Central memory CD8-positive, alpha-beta T cell (primary cell): ENCODE data around the gene RNF10.
"Not testable (repeated sequence)": the region's sequence is repeated elsewhere in the genome, so short reads cannot be mapped to it uniquely, and the experiment has no call there.

ENCODE experiments used
- ATAC-seq: fragments of 150-1000 bp; cut with Tn5 transposase; replicated peaks from 2 replicates; pipeline ENCODE4 v1.10.0; 2022; ENCODE audit warnings: mild to moderate bottlenecking, moderate FRiP score, moderate number of reproducible peaks; ENCODE audit not compliant: poor library complexity, severe bottlenecking; ENCODE audit errors: extremely low read depth
- DNase-seq, 2 donors: peaks; one replicate each; pipeline ENCODE4 v3.0.0; 2021; ENCODE audit warnings: low spot score in 2 of 2
- H3K27ac Mint-ChIP-seq: one replicate; pipeline ENCODE4 v1.8.0; 2022; ENCODE audit warnings: low read depth, mild to moderate bottlenecking, moderate library complexity, mixed read lengths
- H3K27me3 Mint-ChIP-seq: one replicate; pipeline ENCODE4 v1.8.0; 2022; ENCODE audit warnings: mixed read lengths
- H3K36me3 Mint-ChIP-seq: one replicate; pipeline ENCODE4 v1.8.0; 2022; ENCODE audit warnings: mild to moderate bottlenecking, moderate library complexity, mixed read lengths; ENCODE audit not compliant: insufficient read depth
- H3K4me1 Mint-ChIP-seq: one replicate; pipeline ENCODE4 v1.8.0; 2022; ENCODE audit warnings: mixed read lengths
- H3K4me3 Mint-ChIP-seq: one replicate; pipeline ENCODE4 v1.8.0; 2022; ENCODE audit warnings: mild to moderate bottlenecking, moderate library complexity, mixed read lengths
- H3K9me3 Mint-ChIP-seq: one replicate; pipeline ENCODE4 v1.8.0; 2022; ENCODE audit warnings: mixed read lengths

RNF10 gene

DNA sequence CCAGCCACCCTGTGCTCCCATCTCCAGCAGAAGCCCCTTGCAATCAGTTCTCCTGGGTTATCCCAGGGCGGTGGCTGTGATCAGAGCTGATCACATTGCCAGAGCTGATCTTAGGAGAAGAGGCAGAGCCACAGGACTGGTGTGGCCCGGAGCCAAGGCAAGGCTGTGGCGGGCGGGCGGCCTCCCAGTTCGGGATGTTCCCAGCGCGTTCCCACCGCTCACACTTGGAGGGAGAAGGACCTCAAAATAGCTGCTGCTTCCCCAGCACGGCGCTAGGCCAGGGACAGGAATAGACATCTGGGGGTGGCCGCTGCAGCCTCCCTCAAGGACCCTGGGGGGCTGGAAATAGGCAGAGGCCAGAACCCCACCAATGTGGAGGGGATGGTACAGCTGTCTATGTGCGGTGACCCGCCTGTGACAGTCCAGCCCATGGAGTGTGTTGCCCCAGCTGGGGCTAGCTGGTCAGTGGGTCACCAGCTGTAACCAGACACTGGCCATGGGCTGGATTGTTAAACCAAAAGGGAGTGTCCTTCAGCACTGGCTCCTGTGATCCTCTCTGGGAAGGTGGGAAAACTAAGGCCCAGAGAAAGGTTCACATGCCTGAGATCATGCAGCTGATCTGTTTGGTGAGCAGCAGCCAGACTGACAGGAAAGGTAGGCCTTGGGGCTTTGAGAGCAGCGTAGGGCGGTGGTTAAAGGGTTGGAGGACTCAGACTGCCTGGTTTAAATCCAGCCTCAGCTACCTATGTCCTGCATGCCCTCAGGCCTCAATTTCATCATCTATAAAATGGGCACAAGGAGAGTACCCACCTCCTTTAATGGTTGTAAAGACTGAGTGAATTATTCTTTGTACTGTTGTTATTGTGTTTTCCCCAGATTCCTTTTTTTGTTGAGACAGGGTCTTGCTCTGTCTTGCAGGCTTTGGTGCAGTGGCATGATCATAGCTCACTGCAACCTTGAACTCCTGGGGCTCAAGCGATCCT, 55.1 kb downstream of the RNF10 start:
- Mint-ChIP-seq H3K4me1 (no peaks in the 10 kb centered on the region), H3K9me3 (no peaks in the 10 kb centered on the region), H3K36me3 (peaks cover 2% of the 10 kb centered on the region), H3K27me3 (no peaks in the 10 kb centered on the region), H3K27ac (no peak overlapping the region), H3K4me3 (no peak overlapping the region)
- ATAC-seq (no peak), DNase-seq (no peak)

GRCh38 chr12:120590741-120591407, 56.7 kb downstream of the RNF10 start:
- ATAC-seq (no peak), DNase-seq (no peak)
- H3K4me3 Mint-ChIP-seq = no peak overlapping the region
- peaks cover 6% of the 10 kb centered on the region for H3K27me3 Mint-ChIP-seq
- H3K9me3 Mint-ChIP-seq = no peaks in the 10 kb centered on the region
- H3K36me3 Mint-ChIP-seq = peaks cover 2% of the 10 kb centered on the region
- H3K4me1 Mint-ChIP-seq = no peaks in the 10 kb centered on the region
- H3K27ac Mint-ChIP-seq = peak overlapping the region; percentile 39

DNA sequence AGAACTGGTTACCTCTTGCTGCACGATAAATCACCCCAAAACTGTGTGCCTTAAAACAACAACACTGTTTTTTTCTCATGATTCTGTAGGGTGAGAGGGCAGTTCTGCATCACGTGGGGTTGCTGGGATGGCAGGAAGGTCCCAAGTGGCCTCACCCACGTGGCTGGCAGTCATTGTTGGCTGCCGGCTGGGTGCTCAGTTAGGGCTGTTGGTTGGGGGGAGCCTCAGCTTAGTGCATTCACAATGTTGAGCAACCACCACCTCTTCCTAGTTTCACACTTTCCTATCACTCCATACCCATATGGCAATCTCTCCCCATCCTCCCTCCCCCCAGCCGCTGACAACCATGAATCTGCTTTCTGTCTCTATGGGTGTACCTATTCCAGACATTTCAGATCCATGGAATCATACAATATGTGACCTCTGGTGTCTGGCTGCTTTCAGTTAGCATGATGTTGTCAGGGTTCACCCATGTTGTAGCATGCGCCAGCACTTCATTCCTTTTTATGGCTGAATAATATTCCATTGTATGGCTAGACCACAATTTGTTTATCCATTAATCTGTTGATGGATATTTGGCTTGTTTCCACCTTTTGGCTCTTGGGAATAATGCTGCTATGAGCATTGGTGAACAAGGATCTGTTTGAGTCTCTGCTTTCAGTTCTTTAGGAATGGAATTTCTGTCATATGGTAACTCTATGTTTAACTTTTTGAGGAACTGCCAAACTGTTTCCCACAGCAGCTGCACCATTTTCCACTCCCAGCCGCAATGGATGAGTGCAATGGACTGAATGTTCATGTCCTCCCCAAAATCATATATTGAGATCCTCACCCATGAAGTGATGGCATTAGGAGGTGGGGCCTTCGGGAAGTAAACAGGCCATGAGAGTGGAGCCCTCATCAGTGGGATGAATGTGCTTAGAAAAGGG, 58.2 kb downstream of the RNF10 start:
- H3K4me3 Mint-ChIP-seq = no peak overlapping the region
- DNase-seq = no peak
- H3K27me3 Mint-ChIP-seq = peaks cover 17% of the 10 kb centered on the region
- H3K4me1 Mint-ChIP-seq = no peaks in the 10 kb centered on the region
- no peak for ATAC-seq
- no peaks in the 10 kb centered on the region for H3K9me3 Mint-ChIP-seq
- peaks cover 2% of the 10 kb centered on the region for H3K36me3 Mint-ChIP-seq
- H3K27ac Mint-ChIP-seq = no peak overlapping the region

DNA sequence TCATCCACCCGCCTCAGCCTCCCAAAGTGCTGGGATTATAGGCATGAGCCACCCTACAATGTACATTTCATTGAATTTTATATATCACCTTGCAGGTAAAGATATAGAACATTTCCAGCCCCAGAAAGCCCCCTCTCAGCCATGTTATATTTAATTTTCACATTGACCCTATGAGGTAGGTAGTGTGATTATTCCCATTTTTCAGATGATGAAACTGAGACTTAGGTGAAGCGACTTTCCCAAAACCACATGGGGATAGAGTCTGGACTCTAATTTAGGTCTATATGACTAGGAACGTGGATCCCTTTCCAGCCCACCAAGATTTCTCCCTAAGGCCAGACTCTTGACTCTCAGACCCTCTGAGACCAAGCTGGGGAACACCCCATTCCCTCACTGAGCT, 62.7 kb downstream of the RNF10 start:
- DNase-seq (no peak), ATAC-seq (no peak)
- Mint-ChIP-seq H3K36me3 (peaks cover 2% of the 10 kb centered on the region), H3K4me1 (no peaks in the 10 kb centered on the region), H3K9me3 (no peaks in the 10 kb centered on the region), H3K4me3 (no peak overlapping the region), H3K27ac (no peak overlapping the region), H3K27me3 (peaks cover 48% of the 10 kb centered on the region)

DNA sequence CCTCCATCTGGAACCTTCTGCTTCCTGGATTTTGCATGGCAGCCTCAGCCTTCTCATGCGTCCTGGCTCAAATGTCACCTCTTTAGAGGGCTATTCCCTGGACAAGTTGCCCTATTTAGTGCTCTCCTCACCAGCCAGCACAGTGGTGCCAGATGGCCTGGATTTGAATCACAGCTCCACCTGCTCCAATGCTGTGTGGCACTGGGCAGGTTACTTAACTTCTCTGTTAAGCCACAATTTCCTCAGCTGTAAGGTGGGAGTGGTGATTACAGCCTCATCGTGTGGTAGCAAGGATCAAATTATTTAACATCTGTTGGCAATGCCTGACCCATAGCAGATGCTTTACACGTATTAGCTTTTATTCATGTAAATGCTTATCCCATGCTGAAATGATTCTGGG, 63.7 kb downstream of the RNF10 start:
- H3K36me3 Mint-ChIP-seq = peaks cover 2% of the 10 kb centered on the region
- H3K27ac Mint-ChIP-seq = peak overlapping the region; percentile 65
- ATAC-seq = no peak
- H3K4me3 Mint-ChIP-seq = no peak overlapping the region
- H3K27me3 Mint-ChIP-seq = peaks cover 57% of the 10 kb centered on the region
- DNase-seq = no peak
- H3K9me3 Mint-ChIP-seq = no peaks in the 10 kb centered on the region
- H3K4me1 Mint-ChIP-seq = no peaks in the 10 kb centered on the region

DNA sequence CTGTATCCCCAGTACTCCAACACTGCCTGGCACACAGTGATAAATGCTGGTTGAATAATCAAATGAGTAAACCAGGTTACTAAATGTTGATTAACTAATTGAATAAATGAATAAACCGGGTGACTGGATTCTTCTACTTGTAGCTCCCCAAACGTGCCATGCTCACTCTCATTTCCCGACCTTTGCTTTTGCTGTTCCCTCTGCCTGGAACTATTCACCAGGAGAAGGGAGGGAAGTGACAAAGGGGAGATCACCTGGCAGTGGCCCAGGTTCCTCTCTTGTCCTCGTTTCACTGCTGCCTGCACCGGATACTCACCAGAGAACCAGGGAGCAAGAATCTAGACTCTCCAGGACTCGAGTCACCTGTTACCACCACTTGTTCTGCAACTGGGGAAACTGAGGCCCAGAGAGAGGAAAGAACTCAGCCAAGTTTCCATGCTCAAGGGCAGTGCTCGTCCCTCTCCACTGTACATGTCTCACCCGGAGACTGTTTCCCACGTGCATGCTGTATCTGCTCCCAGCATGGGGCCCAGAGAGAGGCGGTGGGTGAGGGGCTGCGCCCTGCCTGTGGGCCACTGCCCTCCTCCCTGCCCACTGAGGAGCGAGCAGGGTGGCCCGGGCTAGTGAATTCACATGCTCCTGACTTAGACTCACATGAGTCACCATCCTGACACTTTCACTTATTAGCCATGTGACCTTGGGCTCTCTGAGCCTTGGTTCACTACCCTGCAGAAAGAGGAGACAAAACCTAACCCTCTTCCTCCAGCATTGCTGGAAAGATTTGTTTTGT, 64.7 kb downstream of the RNF10 start:
- H3K4me1 Mint-ChIP-seq = no peaks in the 10 kb centered on the region
- no peak overlapping the region for H3K27ac Mint-ChIP-seq
- no peaks in the 10 kb centered on the region for H3K9me3 Mint-ChIP-seq
- peaks cover 2% of the 10 kb centered on the region for H3K36me3 Mint-ChIP-seq
- ATAC-seq (no peak), DNase-seq (no peak)
- H3K27me3 Mint-ChIP-seq = peaks cover 59% of the 10 kb centered on the region
- H3K4me3 Mint-ChIP-seq = no peak overlapping the region

GRCh38 chr12:120599672-120600552, 65.8 kb downstream of the RNF10 start:
- H3K36me3 Mint-ChIP-seq = peaks cover 2% of the 10 kb centered on the region
- no peak for DNase-seq
- H3K27me3 Mint-ChIP-seq = peaks cover 59% of the 10 kb centered on the region
- no peaks in the 10 kb centered on the region for H3K4me1 Mint-ChIP-seq
- H3K9me3 Mint-ChIP-seq = no peaks in the 10 kb centered on the region
- H3K4me3 Mint-ChIP-seq = no peak overlapping the region
- no peak for ATAC-seq
- H3K27ac Mint-ChIP-seq = no peak overlapping the region

- H3K4me3 Mint-ChIP-seq, H3K9me3 Mint-ChIP-seq, H3K36me3 Mint-ChIP-seq, H3K4me1 Mint-ChIP-seq, DNase-seq, H3K27ac Mint-ChIP-seq, ATAC-seq: not testable (repeated sequence)
- H3K27me3 Mint-ChIP-seq = peaks cover 41% of the 10 kb centered on the region
Measured at GRCh38 chr12:120602416-120602815, 68.3 kb downstream of the RNF10 start.

- Mint-ChIP-seq H3K9me3 (no peaks in the 10 kb centered on the region), H3K4me3 (no peak overlapping the region), H3K4me1 (no peaks in the 10 kb centered on the region), H3K27ac (no peak overlapping the region), H3K36me3 (peaks cover 2% of the 10 kb centered on the region), H3K27me3 (no peaks in the 10 kb centered on the region)
- DNase-seq (no peak), ATAC-seq (no peak)
Measured at GRCh38 chr12:120610560-120610959, 76.4 kb downstream of the RNF10 start.

- not testable (repeated sequence) for H3K9me3 Mint-ChIP-seq, H3K27me3 Mint-ChIP-seq, H3K36me3 Mint-ChIP-seq, H3K27ac Mint-ChIP-seq, ATAC-seq, DNase-seq, H3K4me1 Mint-ChIP-seq, H3K4me3 Mint-ChIP-seq
Measured at GRCh38 chr12:120611534-120611933, 77.4 kb downstream of the RNF10 start.

DNA sequence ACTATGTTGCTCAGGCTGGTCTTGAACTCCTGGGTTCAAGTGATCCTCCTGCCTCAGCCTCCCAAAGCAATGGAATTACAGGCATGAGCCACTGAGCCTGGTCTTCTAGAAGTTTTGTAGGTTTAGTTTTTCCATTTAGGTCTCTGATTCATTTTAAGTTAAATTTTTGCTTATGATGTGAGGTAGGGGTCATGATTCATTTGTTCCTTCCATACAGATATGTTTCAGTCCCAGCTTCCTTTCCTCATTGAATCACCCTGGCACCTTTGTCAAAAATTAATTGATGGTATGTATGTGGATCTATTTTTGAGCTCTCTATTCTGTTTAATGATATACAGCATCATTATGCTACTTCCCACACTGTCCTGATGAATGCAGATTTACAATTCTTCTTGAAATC, 80.7 kb downstream of the RNF10 start:
- peaks cover 2% of the 10 kb centered on the region for H3K36me3 Mint-ChIP-seq
- ATAC-seq = no peak
- H3K4me3 Mint-ChIP-seq = no peak overlapping the region
- no peak for DNase-seq
- no peaks in the 10 kb centered on the region for H3K4me1 Mint-ChIP-seq
- no peaks in the 10 kb centered on the region for H3K9me3 Mint-ChIP-seq
- H3K27ac Mint-ChIP-seq = no peak overlapping the region
- H3K27me3 Mint-ChIP-seq = peaks cover 21% of the 10 kb centered on the region
